HEK293 (cell line): ENCODE measurements around the gene PCDHA11.

Experiments used
- CTCF ChIA-PET: fragments of 350-600 bp; formaldehyde crosslinking; extraction: SDS; loops from one replicate; lab custom pipeline; 2021; ENCODE audit warnings: antibody characterized with exemption; lab: Yijun Ruan, JAX
- POLR2A ChIA-PET: fragments of 300-600 bp; formaldehyde crosslinking; extraction: SDS; loops from one replicate; lab custom pipeline; 2020; ENCODE audit warnings: antibody characterized with exemption, inconsistent platforms; lab: Yijun Ruan, JAX
- H3K27ac ChIP-seq: fragments of 200-500 bp; sonication (Bioruptor generic); 2 replicates; pipeline ENCODE4 v1.5.1; 2014; ENCODE audit warnings: low read depth, low read length, control low read depth, inconsistent platforms; ENCODE audit errors: extremely low read depth
- H3K36me3 ChIP-seq, 2 experiments: fragments of 200-500 bp in 1 of 2; sonication (Bioruptor generic) in 1 of 2; 1 replicate in 1 of 2; 2 replicates in 1 of 2; pipeline ENCODE4 v1.5.1; 2014 to 2017; ENCODE audit warnings: inconsistent platforms in 2 of 2, low read length in 2 of 2; ENCODE audit not compliant: control insufficient read depth in 2 of 2, insufficient read depth in 1 of 2
- H3K4me1 ChIP-seq: fragments of 200-500 bp; sonication (Bioruptor generic); 2 replicates; pipeline ENCODE4 v1.5.1; 2014; ENCODE audit warnings: mild to moderate bottlenecking, low read length, inconsistent platforms; ENCODE audit not compliant: control insufficient read depth, insufficient read depth
- H3K4me3 ChIP-seq: 2 replicates; pipeline ENCODE4 v1.5.1; 2011; ENCODE audit warnings: low read depth, mild to moderate bottlenecking, control low read depth, low read length, moderate library complexity
- H3K9me3 ChIP-seq: fragments of 200-500 bp; sonication (Bioruptor generic); 2 replicates; pipeline ENCODE4 v1.5.1; 2014; ENCODE audit warnings: low read depth, low read length, inconsistent platforms; ENCODE audit not compliant: control insufficient read depth, insufficient read depth
- GLI4 ChIP-seq: fragments of 450-650 bp; formaldehyde crosslinking; IDR thresholded peaks from 2 replicates; pipeline ENCODE4 v1.5.1; 2016; ENCODE audit warnings: missing biosample characterization, missing genetic modification characterization
- PRDM6 ChIP-seq: fragments of 450-650 bp; formaldehyde crosslinking; IDR thresholded peaks from 2 replicates; pipeline ENCODE4 v1.5.1; 2017; ENCODE audit warnings: missing biosample characterization, missing genetic modification characterization
- REPIN1 ChIP-seq: fragments of 450-650 bp; formaldehyde crosslinking; IDR thresholded peaks from 2 replicates; pipeline ENCODE4 v1.5.1; 2017; ENCODE audit warnings: missing biosample characterization, missing genetic modification characterization, low read depth
- SALL2 ChIP-seq: fragments of 450-650 bp; formaldehyde crosslinking; IDR thresholded peaks from 2 replicates; pipeline ENCODE4 v1.5.0; 2017; ENCODE audit warnings: missing biosample characterization, mild to moderate bottlenecking, missing genetic modification characterization, borderline replicate concordance
- YY1 ChIP-seq: fragments of 450-650 bp; formaldehyde crosslinking; IDR thresholded peaks from 2 replicates; pipeline ENCODE4 v1.5.1; 2018; ENCODE audit warnings: missing biosample characterization, missing genetic modification characterization
- YY2 ChIP-seq: fragments of 450-650 bp; formaldehyde crosslinking; IDR thresholded peaks from 2 replicates; pipeline ENCODE4 v1.5.1; 2016; ENCODE audit warnings: missing biosample characterization, missing genetic modification characterization
- ZBTB17 ChIP-seq: fragments of 450-650 bp; formaldehyde crosslinking; IDR thresholded peaks from 2 replicates; pipeline ENCODE4 v1.5.1; 2016; ENCODE audit warnings: missing biosample characterization, missing genetic modification characterization
- ZBTB26 ChIP-seq: fragments of 450-650 bp; formaldehyde crosslinking; optimal IDR thresholded peaks from 2 replicates; pipeline ENCODE3; 2016; ENCODE audit warnings: missing biosample characterization, mild to moderate bottlenecking, missing genetic modification characterization
- ZFHX2 ChIP-seq: fragments of 450-650 bp; formaldehyde crosslinking; conservative IDR thresholded peaks from 2 replicates; pipeline ENCODE4 v1.5.1; 2016; ENCODE audit warnings: missing biosample characterization, missing genetic modification characterization
- ZFP37 ChIP-seq: fragments of 450-650 bp; formaldehyde crosslinking; IDR thresholded peaks from 2 replicates; pipeline ENCODE4 v1.5.1; 2016; ENCODE audit warnings: missing biosample characterization, missing genetic modification characterization
- ZNF114 ChIP-seq: fragments of 450-650 bp; formaldehyde crosslinking; IDR thresholded peaks from 2 replicates; pipeline ENCODE4 v1.5.0; 2017; ENCODE audit warnings: missing biosample characterization, missing genetic modification characterization
- ZNF280C ChIP-seq: fragments of 450-650 bp; formaldehyde crosslinking; IDR thresholded peaks from 2 replicates; pipeline ENCODE4 v1.5.1; 2016; ENCODE audit warnings: missing biosample characterization, missing genetic modification characterization
- ZNF311 ChIP-seq: fragments of 450-650 bp; formaldehyde crosslinking; IDR thresholded peaks from 2 replicates; pipeline ENCODE4 v1.5.1; 2017; ENCODE audit warnings: missing biosample characterization, missing genetic modification characterization, borderline replicate concordance
- ZNF335 ChIP-seq: fragments of 450-650 bp; formaldehyde crosslinking; conservative IDR thresholded peaks from 2 replicates; pipeline ENCODE4 v1.5.1; 2016; ENCODE audit warnings: missing biosample characterization, missing genetic modification characterization
- ZNF473 ChIP-seq: fragments of 450-650 bp; formaldehyde crosslinking; IDR thresholded peaks from 2 replicates; pipeline ENCODE4 v1.5.1; 2017; ENCODE audit warnings: missing biosample characterization, missing genetic modification characterization
- ZNF510 ChIP-seq: fragments of 450-650 bp; formaldehyde crosslinking; IDR thresholded peaks from 2 replicates; pipeline ENCODE4 v1.5.1; 2018; ENCODE audit warnings: mild to moderate bottlenecking, missing genetic modification characterization, missing biosample characterization; ENCODE audit not compliant: insufficient replicate concordance
- ZNF571 ChIP-seq: fragments of 450-650 bp; formaldehyde crosslinking; IDR thresholded peaks from 2 replicates; pipeline ENCODE4 v1.5.0; 2017; ENCODE audit warnings: missing biosample characterization, missing genetic modification characterization
- ZNF585B ChIP-seq: fragments of 450-650 bp; formaldehyde crosslinking; IDR thresholded peaks from 2 replicates; pipeline ENCODE4 v1.5.1; 2016; ENCODE audit warnings: missing biosample characterization, missing genetic modification characterization
- ZNF629 ChIP-seq: fragments of 450-650 bp; formaldehyde crosslinking; IDR thresholded peaks from 2 replicates; pipeline ENCODE4 v1.5.1; 2017; ENCODE audit warnings: missing biosample characterization, missing genetic modification characterization
- ZNF664 ChIP-seq: fragments of 450-650 bp; formaldehyde crosslinking; IDR thresholded peaks from 2 replicates; pipeline ENCODE4 v1.5.1; 2016; ENCODE audit warnings: missing biosample characterization, missing genetic modification characterization
- ZNF670 ChIP-seq: fragments of 450-650 bp; formaldehyde crosslinking; IDR thresholded peaks from 2 replicates; pipeline ENCODE4 v1.5.1; 2016; ENCODE audit warnings: missing biosample characterization, missing genetic modification characterization, low read depth
- ZNF785 ChIP-seq: fragments of 450-650 bp; formaldehyde crosslinking; IDR thresholded peaks from 2 replicates; pipeline ENCODE4 v1.5.1; 2016; ENCODE audit warnings: missing biosample characterization, missing genetic modification characterization
- ZNF837 ChIP-seq: fragments of 450-650 bp; formaldehyde crosslinking; IDR thresholded peaks from 2 replicates; pipeline ENCODE4 v1.5.1; 2016; ENCODE audit warnings: missing biosample characterization, missing genetic modification characterization
- ZNF843 ChIP-seq: fragments of 450-650 bp; formaldehyde crosslinking; IDR thresholded peaks from 2 replicates; pipeline ENCODE4 v1.5.1; 2016; ENCODE audit warnings: missing biosample characterization, missing genetic modification characterization
- ZSCAN5A ChIP-seq: fragments of 450-650 bp; formaldehyde crosslinking; IDR thresholded peaks from 2 replicates; pipeline ENCODE4 v1.5.1; 2016; ENCODE audit warnings: missing biosample characterization, missing genetic modification characterization
- TF ChIP-seq, protein P1 (sequence below): fragments of 450-650 bp; formaldehyde crosslinking; IDR thresholded peaks from 2 replicates; pipeline ENCODE4 v1.5.1; 2017; ENCODE audit warnings: missing biosample characterization, missing genetic modification characterization
- TF ChIP-seq, protein P2 (sequence below): fragments of 450-650 bp; formaldehyde crosslinking; IDR thresholded peaks from 2 replicates; pipeline ENCODE4 v1.5.1; 2016; ENCODE audit warnings: missing biosample characterization, missing genetic modification characterization

The PCDHA11 gene

GRCh38 chr5:140883927-140884697 is 15.4 kb downstream of the PCDHA11 start:
- Histone ChIP-seq H3K36me3 (no peaks in the 10 kb centered on the region), H3K4me1 (no peaks in the 10 kb centered on the region), H3K27ac (no peak overlapping the region), H3K9me3 (no peaks in the 10 kb centered on the region), H3K4me3 (no peak overlapping the region)
- POLR2A ChIA-PET = no interaction called here
- TF ChIP-seq ZFHX2 (no peak), ZNF843 (tag by site-specific recombination) (no peak), ZNF585B (no peak), ZNF664 (tag by site-specific recombination) (no peak), ZNF473 (no peak), YY2 (tag by site-specific recombination) (no peak), PRDM6 (tag by site-specific recombination) (no peak), ZNF335 (tag by site-specific recombination) (no peak), YY1 (no peak), ZNF510 (no peak), ZNF311 (tag by site-specific recombination) (no peak), REPIN1 (tag by site-specific recombination) (no peak), ZBTB26 (tag by site-specific recombination) (no peak), ZNF114 (no peak), ZFP37 (tag by site-specific recombination) (no peak), GLI4 (tag by site-specific recombination) (no peak), ZNF837 (tag by site-specific recombination) (no peak)
- TF ChIP-seq, protein P1, sequence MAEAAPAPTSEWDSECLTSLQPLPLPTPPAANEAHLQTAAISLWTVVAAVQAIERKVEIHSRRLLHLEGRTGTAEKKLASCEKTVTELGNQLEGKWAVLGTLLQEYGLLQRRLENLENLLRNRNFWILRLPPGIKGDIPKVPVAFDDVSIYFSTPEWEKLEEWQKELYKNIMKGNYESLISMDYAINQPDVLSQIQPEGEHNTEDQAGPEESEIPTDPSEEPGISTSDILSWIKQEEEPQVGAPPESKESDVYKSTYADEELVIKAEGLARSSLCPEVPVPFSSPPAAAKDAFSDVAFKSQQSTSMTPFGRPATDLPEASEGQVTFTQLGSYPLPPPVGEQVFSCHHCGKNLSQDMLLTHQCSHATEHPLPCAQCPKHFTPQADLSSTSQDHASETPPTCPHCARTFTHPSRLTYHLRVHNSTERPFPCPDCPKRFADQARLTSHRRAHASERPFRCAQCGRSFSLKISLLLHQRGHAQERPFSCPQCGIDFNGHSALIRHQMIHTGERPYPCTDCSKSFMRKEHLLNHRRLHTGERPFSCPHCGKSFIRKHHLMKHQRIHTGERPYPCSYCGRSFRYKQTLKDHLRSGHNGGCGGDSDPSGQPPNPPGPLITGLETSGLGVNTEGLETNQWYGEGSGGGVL = no peak
- TF ChIP-seq, protein P2, sequence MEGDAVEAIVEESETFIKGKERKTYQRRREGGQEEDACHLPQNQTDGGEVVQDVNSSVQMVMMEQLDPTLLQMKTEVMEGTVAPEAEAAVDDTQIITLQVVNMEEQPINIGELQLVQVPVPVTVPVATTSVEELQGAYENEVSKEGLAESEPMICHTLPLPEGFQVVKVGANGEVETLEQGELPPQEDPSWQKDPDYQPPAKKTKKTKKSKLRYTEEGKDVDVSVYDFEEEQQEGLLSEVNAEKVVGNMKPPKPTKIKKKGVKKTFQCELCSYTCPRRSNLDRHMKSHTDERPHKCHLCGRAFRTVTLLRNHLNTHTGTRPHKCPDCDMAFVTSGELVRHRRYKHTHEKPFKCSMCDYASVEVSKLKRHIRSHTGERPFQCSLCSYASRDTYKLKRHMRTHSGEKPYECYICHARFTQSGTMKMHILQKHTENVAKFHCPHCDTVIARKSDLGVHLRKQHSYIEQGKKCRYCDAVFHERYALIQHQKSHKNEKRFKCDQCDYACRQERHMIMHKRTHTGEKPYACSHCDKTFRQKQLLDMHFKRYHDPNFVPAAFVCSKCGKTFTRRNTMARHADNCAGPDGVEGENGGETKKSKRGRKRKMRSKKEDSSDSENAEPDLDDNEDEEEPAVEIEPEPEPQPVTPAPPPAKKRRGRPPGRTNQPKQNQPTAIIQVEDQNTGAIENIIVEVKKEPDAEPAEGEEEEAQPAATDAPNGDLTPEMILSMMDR (tag by site-specific recombination) = no peak
- CTCF ChIA-PET = interaction anchor here (0.6 to 1.5 kb wide), 2 partner anchors 157 to 526 kb away, joined by 3 to 9 read pairs; no protein-coding TSS in a partner anchor

DNA sequence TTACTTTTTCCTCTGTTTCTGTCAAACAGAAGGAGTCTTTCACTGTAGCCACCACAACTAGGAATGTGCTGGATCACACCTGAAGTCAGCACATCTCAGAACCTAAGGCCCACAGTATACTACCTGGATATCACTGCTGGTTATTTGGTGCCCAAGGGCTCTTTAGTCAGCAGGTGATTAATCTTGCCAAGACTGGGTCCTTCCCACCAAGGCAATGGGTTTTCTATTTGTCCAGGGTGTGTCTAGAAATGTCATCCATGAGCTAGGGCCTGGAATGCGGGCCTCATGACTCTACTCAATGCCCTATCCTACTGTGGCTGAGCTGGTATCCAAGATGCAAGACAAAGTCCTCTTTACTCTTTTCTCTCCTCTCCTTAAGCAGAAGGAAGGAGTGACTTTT is 47.6 kb downstream of the PCDHA11 start:
- POLR2A ChIA-PET = no interaction called here
- H3K4me1 ChIP-seq = no peaks in the 10 kb centered on the region
- H3K36me3 ChIP-seq = no peaks in the 10 kb centered on the region
- H3K4me3 ChIP-seq = no peak overlapping the region
- H3K9me3 ChIP-seq = no peaks in the 10 kb centered on the region
- H3K27ac ChIP-seq = no peak overlapping the region
- CTCF ChIA-PET = interaction anchor here (1.9 kb wide), 1 partner anchor 10 kb away, joined by 5 read pairs; the partner anchor contains the start of gene PCDHAC1
- TF ChIP-seq ZNF629 (tag by site-specific recombination) (no peak), ZBTB17 (tag by site-specific recombination) (no peak), ZNF571 (no peak), ZNF785 (tag by site-specific recombination) (no peak), SALL2 (no peak), ZNF670 (tag by site-specific recombination) (no peak), ZNF280C (tag by site-specific recombination) (no peak), ZSCAN5A (tag by site-specific recombination) (no peak)
